Measurements from ENCODE around the gene SEPSECS.

The SEPSECS gene

GRCh38 chr4:25155947-25156346 is 4.3 kb downstream of the SEPSECS start:
- no peak for DNase-seq (ENCODE audit: low read depth, low spot score)

DNA sequence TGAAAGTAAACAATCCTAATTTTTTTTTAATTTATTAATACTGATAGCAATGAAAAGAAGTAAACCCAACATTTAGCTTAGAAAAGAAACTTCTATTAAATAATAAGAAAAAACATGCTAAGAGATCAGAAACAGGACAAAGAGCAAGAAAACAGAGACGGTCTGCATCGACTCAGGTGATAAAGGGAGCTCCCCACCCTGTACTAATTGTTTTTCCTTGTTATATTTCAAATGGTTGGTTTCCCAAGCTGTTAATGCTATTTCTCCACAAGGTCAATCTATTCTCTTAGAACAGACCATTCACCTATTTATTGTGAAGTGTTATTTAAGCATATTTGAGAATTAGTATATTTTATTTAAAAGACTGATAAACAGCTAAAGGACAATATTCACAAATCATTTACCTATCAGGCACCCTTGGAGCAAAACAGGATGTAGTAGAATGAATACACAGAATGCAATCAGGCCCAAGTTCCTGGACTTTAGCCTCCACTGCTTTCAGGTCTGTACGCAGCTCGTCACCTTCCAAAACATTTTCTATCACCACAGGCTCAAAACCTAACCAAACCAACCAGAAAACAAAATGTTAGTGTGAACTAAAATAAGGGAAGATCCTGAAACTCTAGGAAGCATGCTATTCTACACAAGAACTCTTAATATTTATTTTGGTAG is 5.5 kb downstream of the SEPSECS start:
- no peak for DNase-seq (ENCODE audit: low read depth, low spot score)

GRCh38 chr4:25146076-25146475 is 14.2 kb downstream of the SEPSECS start:
- no peak for DNase-seq (ENCODE audit: low read depth, low spot score)

DNA sequence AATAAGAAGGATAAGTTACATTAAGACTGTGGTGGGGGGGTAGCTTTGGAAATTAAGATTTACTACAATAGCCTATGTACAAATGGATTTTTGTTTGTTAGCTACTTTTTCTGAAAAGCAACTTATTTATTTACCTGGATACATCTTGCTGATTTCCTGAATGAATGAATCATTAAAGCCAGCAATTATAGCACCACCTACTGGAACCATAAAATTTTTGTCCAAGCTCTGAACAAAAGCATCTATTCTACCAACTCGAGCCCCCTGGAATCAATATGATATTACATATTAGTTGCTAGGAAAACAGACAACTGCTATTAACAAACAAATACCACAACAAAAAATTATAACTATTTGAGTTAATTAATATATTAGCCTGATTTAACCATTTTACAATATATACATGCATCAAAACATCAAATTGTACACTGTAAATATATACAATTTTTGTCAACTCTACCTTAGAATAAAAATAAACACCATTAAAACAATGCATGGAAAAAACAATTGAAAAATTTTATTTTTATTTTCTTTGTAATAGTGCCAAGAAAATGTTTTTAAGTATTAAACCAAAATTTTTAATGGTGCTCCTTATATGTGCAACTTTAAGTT is 15.3 kb downstream of the SEPSECS start:
- DNase-seq (ENCODE audit: low read depth, low spot score) = no peak

DNA sequence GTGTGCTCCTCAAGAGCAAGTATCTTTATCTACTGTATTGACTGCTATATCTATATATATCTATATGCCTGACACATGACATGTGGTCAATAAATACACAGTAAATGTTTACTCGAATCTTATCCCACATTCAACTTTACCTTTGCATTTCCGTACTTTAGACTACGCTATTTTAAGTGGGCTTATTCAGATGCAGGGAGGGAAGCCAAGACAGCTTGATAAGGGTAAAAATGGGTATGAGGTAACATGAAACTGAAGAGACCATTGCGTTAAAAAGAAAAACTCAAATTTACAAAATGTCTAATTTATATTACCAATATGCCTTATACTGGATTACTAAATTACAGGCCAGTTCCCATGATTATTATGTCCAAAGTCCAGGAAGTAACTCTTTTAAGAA is 17.8 kb downstream of the SEPSECS start:
- DNase-seq (ENCODE audit: low read depth, low spot score) = no peak

GRCh38 chr4:25141592-25141991 is 18.7 kb downstream of the SEPSECS start:
- no peak for DNase-seq (ENCODE audit: low read depth, low spot score)

- no peak for DNase-seq (ENCODE audit: low read depth, low spot score)
Measured at GRCh38 chr4:25133132-25133531, 27.1 kb downstream of the SEPSECS start.

GRCh38 chr4:25131926-25132325 is 28.3 kb downstream of the SEPSECS start:
- no peak for DNase-seq (ENCODE audit: low read depth, low spot score)

DNA sequence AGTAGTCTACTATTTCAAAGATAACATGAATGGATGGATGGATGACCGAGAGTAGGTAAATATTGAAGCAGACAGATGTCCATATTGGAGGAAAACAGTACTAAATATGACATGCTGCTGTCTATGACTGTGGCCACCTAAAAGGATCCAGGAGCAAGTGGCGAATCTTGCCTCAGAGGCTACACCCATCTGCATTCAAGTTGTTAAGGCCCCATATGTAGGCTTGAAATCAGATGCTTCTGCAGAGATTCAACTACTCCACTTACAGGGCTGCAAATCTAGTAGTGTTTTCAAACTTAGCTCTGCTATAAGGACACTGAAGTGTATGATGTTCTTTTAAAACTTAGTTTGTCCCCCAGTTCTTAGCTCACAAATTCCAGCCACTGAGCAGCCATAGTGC is 28.9 kb downstream of the SEPSECS start:
- no peak for DNase-seq (ENCODE audit: low read depth, low spot score)

- no peak for DNase-seq (ENCODE audit: low read depth, low spot score)
Measured at GRCh38 chr4:25129917-25130316, 30.3 kb downstream of the SEPSECS start.

GRCh38 chr4:25128671-25129070 is 31.6 kb downstream of the SEPSECS start:
- DNase-seq (ENCODE audit: low read depth, low spot score) = no peak

DNA sequence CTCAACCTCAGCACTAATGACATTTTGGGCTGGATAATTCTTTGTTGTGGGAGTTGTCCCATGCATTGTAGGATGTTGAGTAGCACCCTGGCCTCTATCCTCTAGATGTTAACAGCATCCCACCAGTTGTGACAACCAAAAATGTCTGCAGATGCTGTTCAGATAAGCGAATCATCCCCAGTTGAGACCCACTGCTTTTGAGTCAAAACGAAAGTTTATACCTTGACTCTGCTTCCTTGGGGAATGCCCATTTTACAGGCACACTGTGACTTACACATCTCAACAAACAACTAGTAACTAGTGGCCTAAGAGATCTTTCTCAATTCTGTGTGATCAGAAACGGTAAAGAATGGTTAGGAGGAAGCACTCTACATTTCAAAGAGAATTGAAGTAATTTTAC is 37.0 kb downstream of the SEPSECS start:
- no peak for DNase-seq (ENCODE audit: low read depth, low spot score)

- no peak for DNase-seq (ENCODE audit: low read depth, low spot score)
Measured at GRCh38 chr4:25120146-25120940, 39.9 kb downstream of the SEPSECS start.

- no peak for DNase-seq (ENCODE audit: low read depth, low spot score)
Measured at GRCh38 chr4:25117716-25118472, 42.4 kb downstream of the SEPSECS start.

DNA sequence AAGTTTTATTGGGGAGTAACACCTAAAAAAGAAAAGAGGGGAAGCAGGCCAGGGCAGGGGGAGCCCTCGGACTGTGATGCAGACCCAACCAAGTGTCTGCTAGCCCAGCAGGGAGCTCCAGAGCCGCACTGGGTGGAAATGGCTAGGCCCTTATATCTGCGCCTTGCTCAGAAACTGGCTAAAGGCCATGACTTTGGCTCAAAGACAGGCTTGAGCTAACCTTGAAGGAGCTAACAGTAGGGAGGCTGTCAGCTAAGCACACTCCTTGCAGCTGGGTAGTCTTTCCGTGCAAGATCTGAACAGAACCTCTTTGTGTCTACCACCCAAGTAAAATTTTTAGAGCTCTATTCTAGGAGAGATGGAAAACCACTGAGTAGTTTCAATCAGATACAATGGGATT is 43.0 kb downstream of the SEPSECS start:
- DNase-seq (ENCODE audit: low read depth, low spot score) = no peak

DNA sequence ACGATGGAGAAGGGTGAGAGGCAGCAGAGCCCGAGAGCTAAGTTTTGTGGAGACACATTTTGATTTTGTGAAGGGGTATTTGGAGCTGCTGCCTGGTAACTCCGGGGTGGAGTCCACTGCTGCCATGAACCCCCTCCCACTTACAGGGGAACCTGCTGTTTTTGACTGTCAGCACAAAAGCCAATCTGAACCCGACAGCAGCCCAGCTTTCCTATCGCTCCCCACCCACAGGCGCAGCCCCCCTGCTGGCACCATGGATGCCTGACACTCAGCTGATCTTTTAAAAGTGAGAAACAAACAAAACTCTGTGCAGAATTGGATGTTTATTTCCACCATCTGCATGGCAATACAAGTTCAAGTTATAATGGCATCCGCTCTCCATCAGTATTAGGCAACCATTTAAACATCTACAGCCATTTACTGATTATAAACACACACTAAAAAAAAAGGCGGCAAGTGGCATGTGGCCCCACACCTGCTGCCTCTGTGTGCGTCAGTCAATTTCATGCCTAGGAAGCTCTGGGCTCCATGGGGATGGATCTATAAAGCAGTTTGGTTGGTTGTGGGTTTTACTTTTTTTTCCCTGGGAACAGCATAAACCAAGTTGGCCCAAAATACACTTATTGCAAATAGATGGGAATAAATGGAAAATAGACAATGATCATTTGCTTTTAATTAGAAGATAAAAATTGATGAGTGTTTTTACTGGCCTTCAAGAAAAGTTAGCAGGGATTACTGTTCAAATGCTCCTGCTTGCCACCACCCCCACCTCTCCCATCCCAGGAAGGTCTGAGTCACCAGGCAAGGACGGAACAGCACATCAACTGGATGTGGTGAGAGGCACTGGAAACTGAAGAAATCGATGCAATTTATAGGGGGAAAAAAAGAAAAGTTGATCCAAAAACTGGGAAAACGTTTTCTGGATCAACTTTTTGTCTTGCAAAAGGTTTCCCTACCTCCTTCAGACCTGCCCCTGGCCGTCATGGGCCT is 46.0 kb downstream of the SEPSECS start:
- DNase-seq (ENCODE audit: low read depth, low spot score) = no peak

DNA sequence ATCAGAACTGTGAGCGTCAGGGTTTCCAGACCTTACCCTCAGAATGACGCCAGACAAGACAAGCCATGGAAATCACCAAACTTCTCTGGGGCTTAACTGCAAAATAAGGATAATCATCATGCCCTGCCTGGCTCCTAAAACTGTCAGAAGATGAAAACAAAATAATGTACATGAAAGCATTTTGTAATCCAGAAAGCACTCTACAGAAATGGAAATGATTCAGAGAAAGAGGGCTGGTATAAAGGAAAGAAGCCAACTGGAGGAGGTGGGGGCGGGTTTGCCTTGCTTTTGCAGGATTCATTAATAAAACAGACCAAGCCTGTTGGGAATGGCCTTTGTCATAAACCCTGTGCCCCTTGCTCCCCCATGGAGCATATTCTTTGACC is 47.3 kb downstream of the SEPSECS start:
- no peak for DNase-seq (ENCODE audit: low read depth, low spot score)

- no peak for DNase-seq (ENCODE audit: low read depth, low spot score)
Measured at GRCh38 chr4:25112366-25112994, 47.8 kb downstream of the SEPSECS start.

DNA sequence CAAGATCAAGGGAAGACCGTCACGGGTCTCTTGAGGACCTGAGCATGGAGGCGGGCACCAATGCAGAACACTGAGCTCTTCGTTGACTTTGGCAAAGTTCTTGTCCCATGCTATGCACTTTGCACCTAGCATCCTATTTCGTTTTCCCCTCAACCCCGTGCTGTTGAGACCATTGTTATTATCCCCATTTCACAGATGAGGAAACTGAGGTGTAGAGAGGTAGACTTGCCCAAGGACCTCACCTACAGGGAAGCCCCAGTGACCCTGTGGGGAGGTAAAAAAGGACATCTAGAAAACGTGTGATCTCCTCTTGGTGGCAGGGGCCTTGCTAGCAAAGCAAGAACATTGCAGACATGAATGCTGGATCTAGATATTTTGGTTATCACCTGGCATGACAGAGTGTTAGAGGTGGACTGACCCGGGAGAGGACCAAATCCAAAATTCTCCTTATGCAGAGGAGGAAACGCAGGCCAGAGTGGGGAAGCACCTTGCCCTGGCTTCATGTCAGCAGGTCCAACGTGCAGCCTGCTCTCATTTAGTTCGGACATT is 48.5 kb downstream of the SEPSECS start:
- no peak for DNase-seq (ENCODE audit: low read depth, low spot score)
